ENCODE results near the gene DPAGT1.

DPAGT1 gene

DNA sequence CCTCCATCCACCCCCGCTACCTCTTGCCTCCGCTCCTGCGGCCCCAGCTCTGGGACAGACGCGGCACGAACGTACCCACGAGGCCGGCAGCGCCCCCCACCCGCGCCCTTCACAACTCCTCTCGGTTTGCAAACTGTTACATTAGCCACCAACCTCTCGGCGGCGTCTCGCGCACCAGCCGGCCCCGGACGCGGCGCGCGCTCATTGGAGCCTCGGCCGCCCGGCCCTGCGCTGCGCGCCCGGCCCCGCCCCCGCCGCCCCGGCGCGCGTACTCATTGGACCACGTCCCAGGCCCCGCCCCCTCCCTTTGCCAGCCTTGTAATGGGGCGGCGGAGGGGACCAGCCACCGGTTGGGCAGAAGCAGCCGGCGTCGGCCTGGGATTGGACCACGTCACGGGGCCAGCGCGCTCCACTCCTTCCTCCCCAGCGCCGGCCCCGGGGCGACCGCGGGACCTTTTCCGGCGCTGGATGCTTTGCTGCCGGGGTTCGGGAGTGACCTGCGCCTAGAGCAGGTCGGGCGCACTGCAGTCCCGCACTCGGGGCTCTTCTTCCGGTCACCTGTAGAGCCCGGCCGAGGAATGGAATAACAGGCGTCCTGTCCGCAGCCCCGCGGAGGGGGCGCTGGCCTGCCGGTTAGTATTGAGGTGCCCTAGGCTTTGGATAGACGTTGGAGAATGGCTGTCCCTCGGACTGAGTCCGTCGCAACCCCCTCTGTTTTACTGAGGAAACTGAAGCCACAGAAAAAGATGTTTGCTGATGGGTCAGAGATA lies 44.5 kb downstream of the DPAGT1 start, which contains the start of gene HYOU1:
Gene HYOU1 (minus strand): TSS at position 206 of the 770 bp plus-strand sequence. CDS start 1,045 bp downstream, outside the sequence.
- DNase-seq (ENCODE audit: low spot score) = peak; percentile 98

DNA sequence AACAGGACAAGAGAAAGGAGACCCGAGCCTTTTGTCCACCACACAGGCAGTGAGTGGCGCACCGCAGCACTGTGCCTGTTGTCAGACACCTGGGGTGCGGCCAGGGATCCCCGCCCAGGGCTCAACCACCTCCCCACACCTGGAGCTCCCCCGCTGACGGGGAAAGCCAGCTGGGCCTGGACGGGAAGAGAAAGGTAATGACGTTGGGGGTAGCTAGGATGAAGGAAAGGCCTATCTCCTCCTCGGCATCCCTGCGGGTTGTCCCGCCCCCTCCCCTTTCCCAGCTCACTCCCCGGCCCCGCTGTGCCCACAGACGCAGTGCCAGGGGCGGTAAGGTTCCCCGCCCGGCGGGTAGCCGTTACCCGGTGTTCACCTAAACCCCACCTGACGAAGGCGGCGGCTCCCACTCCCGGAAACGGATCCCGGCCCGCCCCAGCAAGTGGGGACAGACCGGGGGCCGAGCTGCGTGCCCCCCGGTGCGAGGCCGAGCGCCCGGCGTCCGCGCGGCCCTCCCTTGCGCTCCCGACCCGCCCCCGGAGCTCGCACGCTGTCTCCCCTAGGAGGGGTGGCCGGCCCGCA lies 45.1 kb downstream of the DPAGT1 start:
- peak; percentile 20 for DNase-seq (ENCODE audit: low spot score)

DNA sequence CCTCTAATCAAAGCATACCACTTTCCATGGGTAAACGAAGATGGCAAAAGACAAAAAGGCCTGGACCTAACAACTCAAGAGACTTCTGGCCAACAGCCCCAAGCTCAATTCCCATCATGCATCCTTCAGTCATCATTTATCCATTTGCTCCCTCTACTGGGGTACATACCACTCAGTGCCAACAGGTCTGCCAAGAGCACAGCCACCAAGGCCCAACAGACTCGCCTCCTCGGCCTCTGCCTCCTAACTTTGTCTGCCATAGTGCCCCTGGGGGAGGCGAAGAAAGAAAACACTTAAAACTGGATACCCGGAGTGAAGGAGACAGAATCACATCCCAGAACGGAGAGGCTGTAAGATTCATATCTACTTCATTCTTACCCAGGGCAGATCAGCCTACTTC lies 45.8 kb downstream of the DPAGT1 start:
- DNase-seq (ENCODE audit: low spot score) = peak; percentile 8

DNA sequence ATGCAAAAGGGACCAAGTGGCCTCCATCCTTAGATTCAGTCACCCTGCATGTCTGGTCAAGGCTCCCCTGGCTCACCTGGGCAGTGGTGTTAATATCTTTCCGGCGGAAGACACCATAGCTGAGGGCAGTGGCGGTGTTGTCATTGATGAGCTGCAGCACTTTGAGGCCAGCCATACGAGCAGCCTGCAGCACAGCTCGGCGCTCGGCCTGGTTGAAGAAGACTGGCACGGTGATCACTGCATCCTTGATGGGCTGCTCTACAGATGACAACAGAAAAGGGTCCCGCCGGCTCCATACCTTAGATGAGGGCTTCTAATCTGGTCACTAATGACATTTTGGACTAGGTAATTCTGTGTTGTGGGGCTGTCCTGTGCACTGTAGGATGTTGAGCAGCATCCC lies 47.2 kb downstream of the DPAGT1 start:
- DNase-seq (ENCODE audit: low spot score) = no peak

DNA sequence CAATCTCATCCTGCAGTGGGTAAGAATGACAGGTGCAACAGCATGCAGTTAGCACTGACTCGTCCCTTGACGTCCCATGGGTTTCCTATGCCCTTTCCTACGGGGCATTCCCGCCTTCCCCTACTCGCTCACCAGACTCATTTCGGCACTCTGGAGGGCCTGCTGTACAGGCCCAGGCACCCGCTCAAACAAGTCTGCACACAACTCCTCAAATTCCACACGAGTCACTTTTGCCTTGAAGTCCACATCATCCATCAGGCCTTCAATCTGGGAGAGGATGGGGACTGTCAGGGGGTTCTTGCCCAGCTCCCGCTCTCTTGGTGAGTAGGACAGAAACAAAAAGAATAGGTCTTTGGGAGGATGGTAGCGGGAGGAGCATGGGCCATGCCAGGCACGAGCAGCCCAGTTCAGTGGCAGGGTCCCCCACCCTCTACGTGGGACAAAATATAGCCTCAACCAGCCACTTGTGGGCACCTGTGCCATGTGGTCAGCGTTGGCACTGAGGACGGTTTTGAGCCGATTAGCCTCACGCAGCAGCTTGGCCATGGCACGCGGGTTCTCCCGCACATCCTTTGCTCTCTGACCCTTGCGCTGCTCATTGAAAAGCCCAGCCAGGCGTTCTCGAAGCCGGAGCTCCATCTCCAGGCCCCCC lies 49.4 kb downstream of the DPAGT1 start:
- no peak for DNase-seq (ENCODE audit: low spot score)

GRCh38 chr11:119051440-119052162 lies 50.1 kb downstream of the DPAGT1 start:
- DNase-seq (ENCODE audit: low spot score) = no peak

DNA sequence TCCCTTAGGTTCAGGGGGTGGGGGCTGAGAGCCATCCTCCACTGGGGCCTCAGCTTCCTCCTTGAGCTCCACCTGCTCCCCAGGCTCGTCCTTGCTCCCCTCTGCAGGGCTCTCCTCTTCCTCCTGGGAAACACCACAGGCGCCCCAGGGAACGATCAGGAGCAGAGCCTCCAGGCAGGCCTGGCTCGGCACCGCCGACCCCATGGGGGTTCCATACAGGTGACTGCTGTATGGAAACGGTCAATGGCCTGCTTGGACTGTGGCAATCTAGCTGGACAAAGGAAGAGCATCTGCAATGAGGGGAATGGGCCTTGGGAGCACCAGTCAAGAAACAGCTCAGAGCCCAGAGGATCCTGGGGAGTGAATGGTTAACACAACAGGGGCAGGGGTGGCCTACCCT lies 52.6 kb downstream of the DPAGT1 start:
- DNase-seq (ENCODE audit: low spot score) = no peak

DNA sequence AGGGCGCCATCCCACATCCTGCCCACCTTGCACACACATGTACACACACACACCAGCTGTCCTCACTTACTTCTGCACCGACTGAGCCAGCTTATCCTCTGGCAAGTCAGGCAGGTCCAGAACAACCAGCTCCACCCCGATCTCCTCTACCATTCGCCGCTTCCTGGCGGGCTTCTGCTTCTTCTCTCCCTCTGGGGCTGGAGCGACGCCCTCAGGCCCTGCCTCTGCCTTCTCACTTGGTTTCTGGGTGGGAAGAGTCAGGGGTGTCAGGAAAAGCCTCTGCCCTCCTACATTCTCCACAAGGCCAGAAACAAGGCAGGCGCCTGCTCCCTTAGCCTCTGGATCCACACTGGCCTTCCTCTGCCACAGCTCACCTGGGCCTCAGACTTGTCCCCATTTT lies 53.0 kb downstream of the DPAGT1 start:
- DNase-seq (ENCODE audit: low spot score) = no peak

- DNase-seq (ENCODE audit: low spot score) = no peak
These were observed 54.4 kb downstream of the DPAGT1 start for GRCh38 chr11:119047205-119047604.

Data from LoVo (cell line).